Measurements from ENCODE around the gene SLC16A4.
A peak's percentile ranks its signal among the peaks of the same experiment; 100 is the strongest.

The SLC16A4 gene

DNA sequence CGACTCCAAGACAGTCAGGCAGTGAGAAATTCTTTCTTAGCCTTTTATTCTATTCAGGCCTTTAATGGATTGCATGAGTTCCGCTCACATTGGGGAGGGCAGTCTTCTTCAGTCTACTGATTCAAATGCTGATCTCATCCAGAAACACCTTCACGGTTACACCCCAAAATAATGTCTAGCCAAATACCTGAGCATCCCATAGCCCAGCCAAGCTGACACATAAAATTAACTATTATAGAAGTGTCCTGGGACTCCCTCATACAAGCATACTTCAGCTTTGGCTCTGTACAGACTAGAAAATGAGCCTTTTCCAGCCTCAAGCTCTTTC, 3.6 kb upstream of the SLC16A4 start:
- Mint-ChIP-seq H3K9me3 (no peaks in the 10 kb centered on the region), H3K27ac (peak overlapping the region; percentile 6), H3K4me3 (no peak overlapping the region), H3K36me3 (peaks cover 29 to 45% of the 10 kb centered on the region in 2 donors), H3K27me3 (no peaks in the 10 kb centered on the region), H3K4me1 (no peaks in the 10 kb centered on the region)
- no peak for ATAC-seq (replicated peaks)
- DNase-seq: no peak

- no peak for ATAC-seq (replicated peaks)
- H3K4me1 Mint-ChIP-seq: no peaks in the 10 kb centered on the region
- no peak overlapping the region for H3K27ac Mint-ChIP-seq
- H3K9me3 Mint-ChIP-seq: no peaks in the 10 kb centered on the region
- peaks cover 29 to 44% of the 10 kb centered on the region in 2 donors for H3K36me3 Mint-ChIP-seq
- no peak for DNase-seq
- H3K4me3 Mint-ChIP-seq: no peak overlapping the region
- H3K27me3 Mint-ChIP-seq: no peaks in the 10 kb centered on the region
These were observed 3.1 kb upstream of the SLC16A4 start for GRCh38 chr1:110393691-110394492.

DNA sequence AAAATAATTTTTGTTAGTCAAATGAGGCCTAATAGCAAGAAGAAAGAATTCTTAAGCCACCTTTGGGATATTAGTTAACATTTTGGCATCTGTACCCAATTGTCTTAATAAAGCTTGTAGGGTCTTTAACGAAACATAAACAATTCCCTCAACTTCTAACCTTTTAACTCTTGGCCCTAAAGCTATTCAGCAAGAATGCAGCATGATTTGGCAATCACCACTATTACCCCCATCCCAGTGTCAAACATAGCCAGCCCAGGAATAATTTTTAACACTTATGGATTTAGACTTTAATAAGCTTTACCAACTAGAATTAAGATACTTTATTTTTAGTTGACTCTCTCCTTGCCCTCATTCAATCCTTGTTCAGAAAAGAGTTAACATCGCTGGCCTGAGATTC, 2.5 kb upstream of the SLC16A4 start:
- DNase-seq: no peak
- Mint-ChIP-seq H3K36me3 (peaks cover 28 to 39% of the 10 kb centered on the region in 2 donors), H3K27me3 (no peaks in the 10 kb centered on the region), H3K27ac (no peak overlapping the region), H3K4me1 (no peaks in the 10 kb centered on the region), H3K4me3 (no peak overlapping the region), H3K9me3 (no peaks in the 10 kb centered on the region)
- ATAC-seq (replicated peaks): no peak

- H3K27ac Mint-ChIP-seq: no peak overlapping the region
- DNase-seq: no peak
- no peaks in the 10 kb centered on the region for H3K9me3 Mint-ChIP-seq
- H3K4me1 Mint-ChIP-seq: peaks cover 21 to 28% of the 10 kb centered on the region in 2 donors
- no peak for ATAC-seq (replicated peaks)
- no peaks in the 10 kb centered on the region for H3K27me3 Mint-ChIP-seq
- H3K36me3 Mint-ChIP-seq: peaks cover 18 to 27% of the 10 kb centered on the region in 2 donors
- H3K4me3 Mint-ChIP-seq: no peak overlapping the region
These were observed 730 bp downstream of the SLC16A4 start for GRCh38 chr1:110390096-110390495.

- Mint-ChIP-seq H3K27me3 (no peaks in the 10 kb centered on the region), H3K36me3 (peaks cover 3 to 24% of the 10 kb centered on the region in 2 donors), H3K9me3 (no peaks in the 10 kb centered on the region), H3K4me1 (peaks cover 36 to 52% of the 10 kb centered on the region in 2 donors), H3K27ac (peak overlapping the region; percentile 59), H3K4me3 (peak overlapping the region in 1 of 2 donors; percentile 2)
- DNase-seq (no peak), ATAC-seq (replicated peaks) (peak; percentile 17 to 26)
These were observed 3.6 kb downstream of the SLC16A4 start for GRCh38 chr1:110387048-110387754.

DNA sequence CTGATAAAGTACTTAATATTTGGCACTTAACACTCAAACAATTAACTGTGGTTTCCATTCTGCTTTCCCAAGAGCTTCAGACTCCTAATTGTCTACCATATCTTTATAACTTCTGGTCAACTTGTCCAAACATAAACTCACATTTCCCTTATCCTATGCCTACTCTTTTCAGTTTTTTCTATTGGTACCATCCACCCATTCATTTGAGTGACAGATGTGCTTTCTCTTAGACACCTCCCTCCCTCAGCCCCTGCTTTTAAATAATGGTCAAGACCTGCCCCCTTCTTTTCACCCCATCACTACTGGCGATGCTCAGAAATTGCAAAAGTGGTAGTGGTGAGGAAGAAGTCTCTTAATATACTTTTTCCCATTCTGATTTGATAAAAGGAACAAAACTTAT, 5.5 kb downstream of the SLC16A4 start:
- Mint-ChIP-seq H3K27ac (peak overlapping the region; percentile 92), H3K4me3 (peak overlapping the region; percentile 63), H3K9me3 (no peaks in the 10 kb centered on the region), H3K4me1 (peaks cover 49 to 70% of the 10 kb centered on the region in 2 donors), H3K36me3 (peaks cover 12 to 29% of the 10 kb centered on the region in 2 donors), H3K27me3 (no peaks in the 10 kb centered on the region)
- no peak for ATAC-seq (replicated peaks)
- DNase-seq: no peak

DNA sequence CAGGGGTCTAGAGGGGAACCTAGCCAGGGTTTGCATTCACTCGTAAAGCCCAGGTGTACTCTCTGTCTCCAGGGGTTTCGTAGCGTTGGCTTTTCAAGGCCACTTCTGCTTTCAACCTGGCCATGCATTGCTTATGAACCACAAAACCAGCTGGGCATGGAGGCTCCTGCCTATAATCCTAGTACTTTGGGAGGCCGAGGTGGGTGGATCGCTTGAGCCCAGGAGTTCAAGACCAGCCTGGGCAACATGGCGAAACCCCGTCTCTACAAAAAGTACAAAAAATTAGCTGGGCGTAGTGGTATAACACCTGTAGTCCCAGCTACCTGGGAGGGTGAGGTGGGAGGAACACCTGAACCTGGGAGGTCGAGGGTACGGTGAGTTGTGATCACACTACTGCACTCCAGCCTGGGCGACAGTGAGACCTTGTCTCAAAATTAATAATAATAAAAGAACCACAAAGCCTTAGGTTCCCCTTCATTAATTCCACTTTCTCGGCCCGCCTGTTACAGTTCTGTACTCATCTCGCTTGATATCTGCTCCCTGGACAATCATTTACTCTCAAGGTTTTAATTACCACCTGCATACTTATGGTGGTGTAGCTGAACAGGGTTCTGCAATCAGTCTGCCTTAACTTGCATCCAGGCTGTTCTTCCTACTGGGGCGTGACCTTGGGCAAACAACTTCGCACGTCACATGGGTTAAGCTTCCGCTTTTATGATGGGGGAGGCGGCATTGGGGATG, 6.1 kb downstream of the SLC16A4 start:
- DNase-seq (peak; percentile 75), ATAC-seq (replicated peaks) (peak; percentile 80 to 81)
- no peaks in the 10 kb centered on the region for H3K27me3 Mint-ChIP-seq
- peaks cover 12 to 31% of the 10 kb centered on the region in 2 donors for H3K36me3 Mint-ChIP-seq
- H3K9me3 Mint-ChIP-seq: no peaks in the 10 kb centered on the region
- H3K4me1 Mint-ChIP-seq: peaks cover 49 to 76% of the 10 kb centered on the region in 2 donors
- H3K27ac Mint-ChIP-seq: peak overlapping the region; percentile 92
- peak overlapping the region; percentile 63 to 69 for H3K4me3 Mint-ChIP-seq

- Mint-ChIP-seq H3K27ac (peak overlapping the region; percentile 82), H3K27me3 (no peaks in the 10 kb centered on the region), H3K4me3 (peak overlapping the region; percentile 20 to 68), H3K36me3 (peaks cover 19 to 42% of the 10 kb centered on the region in 2 donors), H3K9me3 (no peaks in the 10 kb centered on the region), H3K4me1 (peaks cover 57 to 84% of the 10 kb centered on the region in 2 donors)
- DNase-seq: no peak
- ATAC-seq (replicated peaks): no peak
These were observed 7.4 kb downstream of the SLC16A4 start for GRCh38 chr1:110383251-110383990.

DNA sequence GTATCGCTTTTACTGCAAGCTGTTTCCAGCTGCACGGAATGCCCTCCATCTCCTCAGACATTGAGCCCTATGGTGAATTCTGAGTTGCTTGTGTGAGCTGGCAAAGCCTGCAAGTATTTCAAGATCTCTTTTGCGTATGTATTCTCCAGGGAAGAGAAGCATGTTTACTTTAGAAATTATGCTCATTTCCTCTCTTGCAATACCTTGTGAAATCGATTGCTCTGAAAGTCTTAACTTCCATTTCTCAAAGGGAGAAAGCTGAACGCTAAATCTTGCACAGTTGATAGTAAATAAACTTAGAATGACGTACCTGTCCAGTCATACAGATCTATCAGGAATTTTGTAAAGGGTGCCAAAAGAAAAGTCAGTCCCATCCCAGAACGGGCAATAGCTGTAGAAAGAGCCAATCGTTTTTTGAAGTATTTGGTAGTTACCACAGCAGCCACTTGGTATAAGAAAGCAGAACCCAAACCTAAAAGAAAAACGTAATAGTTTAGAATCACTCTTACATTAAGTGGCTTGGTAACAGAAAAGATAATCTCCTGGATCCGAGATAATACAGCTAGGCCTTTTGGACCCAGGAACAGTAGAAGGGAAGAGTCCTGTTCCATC, 10.0 kb downstream of the SLC16A4 start:
- Mint-ChIP-seq H3K4me3 (peak overlapping the region; percentile 39 to 62), H3K36me3 (peaks cover 22 to 50% of the 10 kb centered on the region in 2 donors), H3K27me3 (no peaks in the 10 kb centered on the region), H3K4me1 (peaks cover 42 to 62% of the 10 kb centered on the region in 2 donors), H3K27ac (peak overlapping the region; percentile 80), H3K9me3 (no peaks in the 10 kb centered on the region)
- DNase-seq (peak; percentile 32), ATAC-seq (replicated peaks) (peak; percentile 56 to 57)

- H3K27ac Mint-ChIP-seq: no peak overlapping the region
- H3K4me3 Mint-ChIP-seq: no peak overlapping the region
- peaks cover 10 to 19% of the 10 kb centered on the region in 2 donors for H3K4me1 Mint-ChIP-seq
- H3K27me3 Mint-ChIP-seq: no peaks in the 10 kb centered on the region
- H3K9me3 Mint-ChIP-seq: no peaks in the 10 kb centered on the region
- no peak for DNase-seq
- no peak for ATAC-seq (replicated peaks)
- H3K36me3 Mint-ChIP-seq: peaks cover 14 to 37% of the 10 kb centered on the region in 2 donors
These were observed 15.3 kb downstream of the SLC16A4 start for GRCh38 chr1:110375490-110375889.

DNA sequence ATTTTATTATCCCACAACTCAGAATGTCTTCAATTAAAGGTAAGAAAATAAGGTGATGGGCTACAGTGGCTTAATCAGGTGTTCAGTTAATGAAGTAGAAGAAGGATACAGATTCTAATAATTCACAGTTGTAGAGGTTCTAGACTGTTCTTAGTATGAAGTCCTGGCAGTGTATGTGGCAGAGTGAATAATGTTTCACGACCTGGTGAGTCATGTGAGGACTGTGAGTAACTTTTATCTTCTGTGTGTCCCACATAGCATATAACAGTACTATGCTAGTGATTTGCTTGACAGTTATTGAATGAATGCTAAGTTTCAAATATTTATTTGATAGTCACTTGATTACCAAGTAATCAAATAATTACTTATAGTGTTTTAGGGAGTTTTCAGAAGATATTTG, 20.0 kb downstream of the SLC16A4 start:
- DNase-seq: no peak
- H3K27ac Mint-ChIP-seq: no peak overlapping the region
- ATAC-seq (replicated peaks): no peak

GRCh38 chr1:110364221-110364620, 26.6 kb downstream of the SLC16A4 start:
- no peak overlapping the region for H3K4me3 Mint-ChIP-seq
- ATAC-seq (replicated peaks): no peak
- no peaks in the 10 kb centered on the region for H3K9me3 Mint-ChIP-seq
- no peak overlapping the region for H3K27ac Mint-ChIP-seq
- H3K27me3 Mint-ChIP-seq: no peaks in the 10 kb centered on the region
- peaks cover 5 to 12% of the 10 kb centered on the region in 2 donors for H3K4me1 Mint-ChIP-seq
- no peak for DNase-seq
- peaks cover 16 to 36% of the 10 kb centered on the region in 2 donors for H3K36me3 Mint-ChIP-seq

More for the DNA sequence above, 20.0 kb downstream of the SLC16A4 start:
- Mint-ChIP-seq H3K9me3 (no peaks in the 10 kb centered on the region), H3K27me3 (no peaks in the 10 kb centered on the region), H3K4me3 (no peak overlapping the region), H3K4me1 (peaks cover 4 to 8% of the 10 kb centered on the region in 2 donors), H3K36me3 (peaks cover 9 to 16% of the 10 kb centered on the region in 2 donors)

DNA sequence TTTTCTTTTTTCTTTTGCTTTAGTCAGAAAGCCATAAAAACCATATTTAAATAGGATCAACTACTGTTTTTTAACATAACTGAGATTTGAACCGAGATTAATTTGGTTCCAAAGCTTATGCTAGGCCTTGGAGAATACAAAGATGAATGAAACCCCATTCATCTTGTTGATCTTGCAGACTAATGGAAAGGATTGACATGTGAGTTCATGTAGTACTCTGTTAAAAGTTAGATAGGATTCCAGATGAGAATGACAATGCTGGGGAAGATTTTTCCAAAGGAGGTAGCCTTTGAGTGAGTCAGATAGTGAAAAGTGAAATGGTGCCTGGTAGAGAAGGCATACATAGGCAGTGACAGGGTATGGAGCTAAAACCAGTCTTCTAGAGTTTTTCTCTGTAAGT, 29.0 kb downstream of the SLC16A4 start:
- H3K4me1 Mint-ChIP-seq: peaks cover 5 to 12% of the 10 kb centered on the region in 2 donors
- H3K27ac Mint-ChIP-seq: no peak overlapping the region
- peaks cover 16 to 36% of the 10 kb centered on the region in 2 donors for H3K36me3 Mint-ChIP-seq
- H3K27me3 Mint-ChIP-seq: no peaks in the 10 kb centered on the region
- ATAC-seq (replicated peaks): no peak
- no peaks in the 10 kb centered on the region for H3K9me3 Mint-ChIP-seq
- DNase-seq: no peak
- no peak overlapping the region for H3K4me3 Mint-ChIP-seq

All from stimulated activated naive B cell treated with anti-CD40 and anti-IgM and Interleukin-4, amounts not matched to agents 10 μg/mL and 1 μg/mL and 100 μg/mL, for 72 hours (primary cell).